HL-60 (cell line): ENCODE data around the gene SIX1.

ENCODE experiments used
- DNase-seq, 2 experiments: peaks; one replicate each; pipeline ENCODE4 v3.0.0-alpha.2; 2010 to 2020; ENCODE audit warnings: low read depth in 1 of 2, low spot score in 1 of 2
- H3K27ac ChIP-seq: fragments of 250-450 bp; sonication (Bioruptor Pico); replicated peaks from 2 replicates; pipeline ENCODE4 v1.5.1; 2020; ENCODE audit warnings: mild to moderate bottlenecking, moderate library complexity
- H3K27me3 ChIP-seq: fragments of 250-450 bp; sonication (Bioruptor Pico); 2 replicates; pipeline ENCODE4 v1.5.1; 2021; ENCODE audit warnings: mild to moderate bottlenecking, moderate library complexity; ENCODE audit not compliant: insufficient read depth, poor library complexity, severe bottlenecking
- H3K4me3 ChIP-seq: replicated peaks from 2 replicates; pipeline ENCODE4 v1.5.1; 2011; ENCODE audit warnings: mild to moderate bottlenecking, control low read depth, low read length; ENCODE audit not compliant: insufficient read depth
- CTCF ChIP-seq: IDR thresholded peaks from one replicate; pipeline ENCODE4 v1.5.1; 2011; ENCODE audit warnings: low read length, control low read depth, inconsistent platforms; ENCODE audit not compliant: insufficient read depth
- GABPA ChIP-seq: IDR thresholded peaks from 2 replicates; pipeline ENCODE4 v1.6.1; 2012; ENCODE audit warnings: low read depth
- POLR2AphosphoS5 ChIP-seq: IDR thresholded peaks from 2 replicates; pipeline ENCODE4 v1.6.1; 2012; ENCODE audit warnings: low read depth
- REST ChIP-seq: IDR thresholded peaks from 2 replicates; pipeline ENCODE4 v1.6.1; 2012; ENCODE audit warnings: low read depth; ENCODE audit not compliant: insufficient replicate concordance
- SPI1 ChIP-seq: IDR thresholded peaks from 2 replicates; pipeline ENCODE4 v1.6.1; 2012; ENCODE audit warnings: low read depth, mild to moderate bottlenecking, borderline replicate concordance
- long read RNA-seq: library from polyadenylated mRNA; unstranded; transcript quantifications from one replicate; pipeline ENCODE4 v2.0.0, GENCODE V29; 2020

Gene SIX1
- long read RNA-seq = 0 reads

- TF ChIP-seq GABPA (no peak), CTCF (no peak), POLR2AphosphoS5 (no peak), SPI1 (no peak)
- peak in 1 of 2 experiments; percentile 28 for DNase-seq
- peak within 1 kb of the TSS; percentile 37 for H3K4me3 ChIP-seq
- no peak within 1 kb of the TSS for H3K27ac ChIP-seq
- peaks cover 85% of the 10 kb centered on the region for H3K27me3 ChIP-seq
These were observed at the start of gene SIX1 for GRCh38 chr14:60648934-60649874. SIX1 (minus strand) TSS chr14:60649477; CDS start chr14:60649189, 288 bp downstream.

GRCh38 chr14:60695327-60695726, 46.0 kb upstream of the SIX1 start:
- TF ChIP-seq GABPA = no peak
- TF ChIP-seq POLR2AphosphoS5 = no peak
- peak; percentile 93 for TF ChIP-seq SPI1
- TF ChIP-seq CTCF = no peak
- Histone ChIP-seq H3K27me3 (no peaks in the 10 kb centered on the region), H3K4me3 (no peak overlapping the region), H3K27ac (no peak overlapping the region)
- DNase-seq = no peak

- Histone ChIP-seq H3K27me3 (no peaks in the 10 kb centered on the region), H3K27ac (no peak overlapping the region), H3K4me3 (no peak overlapping the region)
- no peak for TF ChIP-seq REST
- no peak for DNase-seq
These were observed 42.3 kb upstream of the SIX1 start for GRCh38 chr14:60691383-60692113.

- H3K4me3 ChIP-seq = no peak overlapping the region
- TF ChIP-seq POLR2AphosphoS5 (no peak), REST (no peak), CTCF (no peak), SPI1 (no peak), GABPA (no peak)
- H3K27me3 ChIP-seq = no peaks in the 10 kb centered on the region
- no peak overlapping the region for H3K27ac ChIP-seq
- DNase-seq = no peak
These were observed 37.6 kb upstream of the SIX1 start for GRCh38 chr14:60686865-60687264.
